ENCODE measurements around the gene RYR2. TPM values are rescaled to one million over a fixed set of nuclear protein-coding genes. Genes with fewer than 3 reads are reported as not detected.

The RYR2 gene
- total and polyA plus RNA-seq, 2 experiments from 2014 or later = not detected

GRCh38 chr1:237878406-237878805 lies 836.4 kb downstream of the RYR2 start:
- H3K4me3 ChIP-seq = no peak overlapping the region
- no peaks in the 10 kb centered on the region for H3K27me3 ChIP-seq (replicated peaks; ENCODE audit: insufficient read depth)
- no peak for DNase-seq
- TF ChIP-seq EZH2 (IDR thresholded peaks at IDR 0.05; ENCODE audit: insufficient read depth, poor library complexity, severe bottlenecking) (no peak), EZH2phosphoT487 (IDR thresholded peaks at IDR 0.05; ENCODE audit: insufficient read depth, low read depth) (no peak)
- H3K9me2 ChIP-seq (ENCODE audit: insufficient read depth) = no peaks in the 10 kb centered on the region
- no peak overlapping the region for H3K27ac ChIP-seq
- no peaks in the 10 kb centered on the region for H4K20me1 ChIP-seq (ENCODE audit: insufficient read depth)
- H3K4me2 ChIP-seq (ENCODE audit: unreplicated experiment) = no peak overlapping the region
- H2AFZ ChIP-seq = no peak overlapping the region
- H3K9ac ChIP-seq = no peak overlapping the region
- no peaks in the 10 kb centered on the region for H3K36me3 ChIP-seq (ENCODE audit: low read depth)
- 9 to 12% methylated on average over 1 of the region's 1 CpG for WGBS, 2 experiments (ENCODE audit: low coverage in 1 of 2, low lambda C conversion rate in 2 of 2, missing lambda C conversion rate in 2 of 2)
- no peaks in the 10 kb centered on the region for H3F3A ChIP-seq (ENCODE audit: insufficient read depth)
- no peaks in the 10 kb centered on the region for H3K79me2 ChIP-seq (ENCODE audit: insufficient read depth)
- no peaks in the 10 kb centered on the region for H3K4me1 ChIP-seq (ENCODE audit: insufficient read depth)
- H3K9me3 ChIP-seq (ENCODE audit: low read depth) = no peaks in the 10 kb centered on the region
- in situ Hi-C loops (cut with MboI) = no loop called here

DNA sequence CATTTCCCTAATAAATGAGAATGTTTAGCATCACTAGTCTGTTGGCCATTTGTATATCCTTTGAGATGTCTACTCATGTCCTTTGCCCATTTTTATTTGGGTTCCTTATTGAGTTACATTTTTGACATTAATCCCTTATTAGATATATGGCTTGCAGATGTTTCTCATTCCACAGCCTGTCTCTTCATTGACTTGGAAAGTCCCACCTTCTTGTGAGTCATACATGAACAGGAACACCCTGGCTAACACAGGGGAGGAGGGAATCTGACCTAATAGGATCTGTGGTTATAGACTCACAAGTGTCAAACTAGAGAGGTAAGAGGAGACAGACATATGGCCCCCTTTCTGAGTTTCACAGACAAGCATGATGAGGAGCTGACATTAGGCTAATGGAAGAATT lies 837.2 kb downstream of the RYR2 start:
- Histone ChIP-seq H3K36me3 (ENCODE audit: low read depth) (no peaks in the 10 kb centered on the region), H3K27me3 (replicated peaks; ENCODE audit: insufficient read depth) (no peaks in the 10 kb centered on the region), H3K4me2 (ENCODE audit: unreplicated experiment) (no peak overlapping the region), H3K79me2 (ENCODE audit: insufficient read depth) (no peaks in the 10 kb centered on the region), H3F3A (ENCODE audit: insufficient read depth) (no peaks in the 10 kb centered on the region), H2AFZ (no peak overlapping the region), H3K4me3 (no peak overlapping the region), H3K4me1 (ENCODE audit: insufficient read depth) (no peaks in the 10 kb centered on the region), H3K9ac (no peak overlapping the region), H3K27ac (no peak overlapping the region), H4K20me1 (ENCODE audit: insufficient read depth) (no peaks in the 10 kb centered on the region), H3K9me3 (ENCODE audit: low read depth) (no peaks in the 10 kb centered on the region), H3K9me2 (ENCODE audit: insufficient read depth) (no peaks in the 10 kb centered on the region)
- in situ Hi-C loops (cut with MboI) = no loop called here
- no peak for DNase-seq
- TF ChIP-seq EZH2phosphoT487 (IDR thresholded peaks at IDR 0.05; ENCODE audit: insufficient read depth, low read depth) = no peak
- no peak for TF ChIP-seq EZH2 (IDR thresholded peaks at IDR 0.05; ENCODE audit: insufficient read depth, poor library complexity, severe bottlenecking)

Small RNAs within 50 kb of the gene (microRNA-seq; reads per million reads assigned to microRNA genes)
- not detected for gene MIR4428 (ENCODE audit: borderline number of aligned reads)

Small RNAs within 50 kb of the gene (small RNA-seq; reads per million reads assigned to genes)
- gene MIR4428 (ENCODE audit: low read depth, low replicate concordance) = not detected
- gene RF00402 (ENCODE audit: low read depth, low replicate concordance) = not detected

Other genes starting within 250 kb of the RYR2 start
- gene MTR, start 246.9 kb upstream of the RYR2 start, total RNA-seq (2014; rRNA removed; shearing (Covaris generic)) = 20.0 and 25.9 TPM in 2 replicates
- gene MTR, start 246.9 kb upstream of the RYR2 start, polyA plus RNA-seq (2016; fragmentation: Nextera tagmentation; extraction: Ambion mirVana) = 15.9 and 17.2 TPM in 2 replicates
- not detected in 2 replicates for gene MT1HL1, start 37.7 kb upstream of the RYR2 start, total RNA-seq (2014; rRNA removed; shearing (Covaris generic))
- not detected in 2 replicates for gene MT1HL1, start 37.7 kb upstream of the RYR2 start, polyA plus RNA-seq (2016; fragmentation: Nextera tagmentation; extraction: Ambion mirVana)